HFFc6 (cell line): ENCODE measurements around the gene OR1F1. TPM values are rescaled to one million over a fixed set of nuclear protein-coding genes. Genes with fewer than 3 reads are reported as not detected.

Experiments
- DNase-seq: peaks from one replicate; pipeline ENCODE4 v3.0.0-alpha.2; 2018
- H3K27ac Mint-ChIP-seq: 2 replicates; pipeline ENCODE4 v1.8.0; 2020; ENCODE audit warnings: mild to moderate bottlenecking, mixed read lengths
- H3K27me3 Mint-ChIP-seq: 2 replicates; pipeline ENCODE4 v1.8.0; 2021; ENCODE audit warnings: mild to moderate bottlenecking, moderate library complexity, mixed read lengths; ENCODE audit not compliant: insufficient read depth
- H3K36me3 Mint-ChIP-seq: 2 replicates; pipeline ENCODE4 v1.8.0; 2021; ENCODE audit warnings: low read depth, mixed read lengths
- H3K4me1 Mint-ChIP-seq: 2 replicates; pipeline ENCODE4 v1.8.0; 2020; ENCODE audit warnings: low read depth, mixed read lengths
- H3K4me3 Mint-ChIP-seq: 2 replicates; pipeline ENCODE4 v1.8.0; 2020; ENCODE audit warnings: mild to moderate bottlenecking, moderate library complexity, mixed read lengths
- H3K9me3 Mint-ChIP-seq: 2 replicates; pipeline ENCODE4 v1.8.0; 2020; ENCODE audit warnings: mild to moderate bottlenecking, mixed read lengths
- total RNA-seq, 6 experiments: library from RNA; stranded (reverse); fragmentation: NEBNext Ultra II Directional; extraction: Animal tissue kit (Norgen Biotek cat#: 25700); gene quantifications; 2 replicates in 1 of 6; 3 replicates in 5 of 6; pipeline ENCODE4 v1.2.3, GENCODE V29; 2021
- TF ChIP-seq, protein P1 (sequence below): fragments of 200-600 bp; sonication (generic); IDR thresholded peaks from 2 replicates; pipeline ENCODE4 v1.5.0; 2021; ENCODE audit warnings: antibody characterized with exemption, mild to moderate bottlenecking

The OR1F1 gene
- total RNA-seq, 6 experiments from 2014 or later = not detected

DNA sequence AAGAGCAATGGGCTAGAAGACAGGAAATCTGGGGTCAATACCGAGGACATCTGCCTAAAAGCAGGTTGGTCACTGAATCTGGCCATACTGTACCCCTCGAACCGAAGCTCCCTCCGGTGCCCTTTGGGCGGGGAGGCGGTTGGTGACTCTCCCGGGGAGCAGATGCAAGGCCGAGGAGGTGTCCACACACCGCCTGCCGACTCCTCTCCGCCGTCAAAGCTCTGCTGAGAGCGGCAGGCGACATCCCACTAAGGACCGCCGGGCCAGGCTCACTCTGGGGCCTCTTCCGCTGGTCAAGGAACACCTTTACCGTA is 46.5 kb downstream of the OR1F1 start:
- Mint-ChIP-seq H3K9me3 (peaks cover 22% of the 10 kb centered on the region), H3K4me3 (peak overlapping the region; percentile 95), H3K27ac (peak overlapping the region; percentile 97), H3K27me3 (peaks cover 4% of the 10 kb centered on the region), H3K36me3 (peaks cover 48% of the 10 kb centered on the region), H3K4me1 (peaks cover 10% of the 10 kb centered on the region)
- TF ChIP-seq, protein P1, sequence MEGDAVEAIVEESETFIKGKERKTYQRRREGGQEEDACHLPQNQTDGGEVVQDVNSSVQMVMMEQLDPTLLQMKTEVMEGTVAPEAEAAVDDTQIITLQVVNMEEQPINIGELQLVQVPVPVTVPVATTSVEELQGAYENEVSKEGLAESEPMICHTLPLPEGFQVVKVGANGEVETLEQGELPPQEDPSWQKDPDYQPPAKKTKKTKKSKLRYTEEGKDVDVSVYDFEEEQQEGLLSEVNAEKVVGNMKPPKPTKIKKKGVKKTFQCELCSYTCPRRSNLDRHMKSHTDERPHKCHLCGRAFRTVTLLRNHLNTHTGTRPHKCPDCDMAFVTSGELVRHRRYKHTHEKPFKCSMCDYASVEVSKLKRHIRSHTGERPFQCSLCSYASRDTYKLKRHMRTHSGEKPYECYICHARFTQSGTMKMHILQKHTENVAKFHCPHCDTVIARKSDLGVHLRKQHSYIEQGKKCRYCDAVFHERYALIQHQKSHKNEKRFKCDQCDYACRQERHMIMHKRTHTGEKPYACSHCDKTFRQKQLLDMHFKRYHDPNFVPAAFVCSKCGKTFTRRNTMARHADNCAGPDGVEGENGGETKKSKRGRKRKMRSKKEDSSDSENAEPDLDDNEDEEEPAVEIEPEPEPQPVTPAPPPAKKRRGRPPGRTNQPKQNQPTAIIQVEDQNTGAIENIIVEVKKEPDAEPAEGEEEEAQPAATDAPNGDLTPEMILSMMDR = no peak
- DNase-seq = no peak

DNA sequence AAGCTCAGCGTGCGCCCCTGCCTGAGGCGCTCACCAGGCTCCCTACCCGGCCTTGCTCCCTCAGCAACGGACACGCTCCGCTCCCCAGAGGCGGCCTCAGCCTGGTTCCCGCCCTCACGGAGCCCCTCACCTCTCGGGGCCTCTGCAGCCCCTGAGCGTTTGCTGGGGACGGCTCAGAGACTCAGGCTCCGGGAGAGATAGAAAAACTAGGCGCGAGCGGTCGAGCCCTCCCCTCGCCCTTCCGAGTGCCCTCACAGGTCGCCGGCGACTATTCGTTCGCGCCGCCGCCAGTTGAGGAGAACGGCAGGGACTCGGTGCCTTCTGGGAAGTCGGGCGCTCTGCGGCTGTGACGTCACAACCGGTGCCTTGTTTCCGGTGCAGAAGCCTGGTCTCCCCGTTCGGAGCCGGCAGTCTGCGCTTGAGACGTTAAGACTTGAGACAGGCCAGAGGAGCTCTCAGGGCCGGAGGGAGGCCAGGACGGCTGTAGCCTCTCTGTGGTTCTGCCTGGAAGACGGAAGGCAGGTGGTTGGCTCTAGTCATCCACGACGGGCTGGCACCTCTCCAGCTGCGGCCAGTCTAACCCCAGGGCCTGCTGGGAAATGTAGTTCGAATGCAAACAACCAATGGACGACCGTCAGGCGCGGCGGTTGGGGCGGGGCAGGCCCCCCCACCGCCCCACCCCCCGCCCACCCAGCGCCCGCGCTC is 47.0 kb downstream of the OR1F1 start, which contains the start of gene ZNF200:
Gene ZNF200, minus strand, starts transcription at position 302 of the 705 bp plus-strand sequence. CDS start 1,403 bp downstream, outside the sequence.
- Mint-ChIP-seq H3K27me3 (peaks cover 4% of the 10 kb centered on the region), H3K4me1 (peaks cover 10% of the 10 kb centered on the region), H3K9me3 (peaks cover 20% of the 10 kb centered on the region), H3K36me3 (peaks cover 45% of the 10 kb centered on the region), H3K4me3 (peak within 1 kb of the TSS; percentile 95), H3K27ac (peak within 1 kb of the TSS; percentile 97)
- TF ChIP-seq, protein P1 = no peak
- DNase-seq = peak; percentile 91

DNA sequence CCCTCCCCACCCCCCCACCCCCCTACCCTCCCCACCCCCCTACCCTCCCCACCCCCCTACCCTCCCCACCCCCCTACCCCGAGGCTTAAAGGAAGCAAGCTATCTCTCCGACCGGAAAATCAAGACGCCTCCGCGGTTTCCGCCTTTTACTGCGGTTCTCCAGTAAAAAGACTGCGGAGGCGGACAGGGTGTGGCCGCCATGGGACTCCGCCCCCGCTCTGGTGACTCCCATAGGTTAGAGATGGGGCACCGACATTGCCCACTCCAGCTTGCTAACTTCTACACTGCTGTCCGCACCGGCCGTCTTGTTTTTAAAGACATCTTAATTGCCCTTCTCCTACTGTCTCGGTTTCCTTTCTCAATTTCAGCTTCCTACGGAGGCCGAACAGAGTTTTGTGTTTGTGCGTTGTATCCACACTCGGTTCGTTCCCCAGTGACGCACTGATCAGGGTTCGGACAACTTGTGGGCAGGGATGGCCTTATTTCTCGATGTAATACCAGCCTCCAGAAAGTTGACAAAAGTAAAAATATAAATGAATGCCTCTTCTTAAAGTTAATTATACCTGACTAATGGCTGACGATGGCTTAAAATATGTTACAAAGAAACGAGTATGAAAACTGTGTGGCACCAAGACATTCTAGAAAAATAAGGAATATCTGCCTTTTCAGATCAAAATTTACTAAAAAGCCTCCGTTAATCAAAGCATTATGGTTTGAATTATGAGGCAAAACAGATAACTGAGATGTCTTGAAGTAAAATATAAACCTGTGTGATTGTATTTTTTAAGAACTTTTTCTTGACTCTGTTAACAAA is 48.1 kb downstream of the OR1F1 start:
- no peak for DNase-seq
- TF ChIP-seq, protein P1 = no peak
- H3K4me1 Mint-ChIP-seq = peaks cover 10% of the 10 kb centered on the region
- H3K27me3 Mint-ChIP-seq = peaks cover 4% of the 10 kb centered on the region
- peaks cover 12% of the 10 kb centered on the region for H3K9me3 Mint-ChIP-seq
- H3K4me3 Mint-ChIP-seq = peak overlapping the region; percentile 57
- H3K36me3 Mint-ChIP-seq = peaks cover 35% of the 10 kb centered on the region
- H3K27ac Mint-ChIP-seq = no peak overlapping the region; the same call in 1 of the 2 replicates

DNA sequence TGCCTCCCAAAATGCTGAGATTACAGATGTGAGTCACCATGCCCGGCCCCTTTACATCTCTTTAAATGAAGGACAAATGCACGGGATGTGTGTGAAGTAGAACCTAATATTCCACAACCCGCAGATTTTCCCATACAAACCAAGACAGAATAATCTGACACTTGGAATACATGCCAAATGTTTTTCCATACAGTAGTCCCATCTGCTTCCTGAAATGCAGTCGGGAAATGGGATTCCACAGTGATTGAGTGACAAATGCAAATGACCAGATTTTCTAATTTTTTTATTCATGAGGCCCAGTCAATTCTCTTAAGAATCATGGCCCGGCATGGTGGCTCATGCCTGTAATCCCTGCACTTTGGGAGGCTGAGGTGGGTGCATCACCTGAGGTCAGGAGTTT is 53.8 kb downstream of the OR1F1 start:
- no peak for DNase-seq
- H3K27ac Mint-ChIP-seq = no peak overlapping the region
- H3K4me1 Mint-ChIP-seq = no peaks in the 10 kb centered on the region
- H3K9me3 Mint-ChIP-seq = 0 out of 2 replicates have a peak, but pooled peaks cover 3% of the 10 kb centered on the region
- no peaks in the 10 kb centered on the region for H3K36me3 Mint-ChIP-seq
- H3K27me3 Mint-ChIP-seq = peaks cover 21% of the 10 kb centered on the region
- no peak overlapping the region for H3K4me3 Mint-ChIP-seq
- TF ChIP-seq, protein P1 = no peak

DNA sequence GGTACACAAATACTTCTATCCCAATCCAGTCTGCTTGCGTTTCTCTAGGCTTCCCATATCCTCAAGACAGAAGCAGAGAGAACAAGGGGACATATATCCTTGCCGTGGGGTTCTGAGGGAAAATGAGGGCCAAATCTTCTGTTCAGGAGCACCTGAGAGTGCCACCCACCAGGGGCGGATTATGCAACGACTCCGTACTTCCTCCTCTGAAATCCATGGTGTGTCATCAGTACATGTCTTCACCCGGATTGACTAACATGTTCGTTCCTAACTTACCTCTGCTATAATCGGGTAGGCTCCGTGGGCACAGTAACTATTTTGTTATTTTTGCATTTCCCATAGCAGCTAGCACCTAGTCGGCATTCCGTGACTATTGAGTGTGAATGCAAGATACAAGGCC is 54.7 kb downstream of the OR1F1 start:
- no peak for DNase-seq
- Mint-ChIP-seq H3K36me3 (no peaks in the 10 kb centered on the region), H3K27ac (no peak overlapping the region), H3K4me3 (no peak overlapping the region), H3K27me3 (peaks cover 23% of the 10 kb centered on the region), H3K9me3 (no peaks in the 10 kb centered on the region), H3K4me1 (no peaks in the 10 kb centered on the region)
- TF ChIP-seq, protein P1 = no peak
